ENCODE results near the gene ATXN7.

Gene ATXN7

DNA sequence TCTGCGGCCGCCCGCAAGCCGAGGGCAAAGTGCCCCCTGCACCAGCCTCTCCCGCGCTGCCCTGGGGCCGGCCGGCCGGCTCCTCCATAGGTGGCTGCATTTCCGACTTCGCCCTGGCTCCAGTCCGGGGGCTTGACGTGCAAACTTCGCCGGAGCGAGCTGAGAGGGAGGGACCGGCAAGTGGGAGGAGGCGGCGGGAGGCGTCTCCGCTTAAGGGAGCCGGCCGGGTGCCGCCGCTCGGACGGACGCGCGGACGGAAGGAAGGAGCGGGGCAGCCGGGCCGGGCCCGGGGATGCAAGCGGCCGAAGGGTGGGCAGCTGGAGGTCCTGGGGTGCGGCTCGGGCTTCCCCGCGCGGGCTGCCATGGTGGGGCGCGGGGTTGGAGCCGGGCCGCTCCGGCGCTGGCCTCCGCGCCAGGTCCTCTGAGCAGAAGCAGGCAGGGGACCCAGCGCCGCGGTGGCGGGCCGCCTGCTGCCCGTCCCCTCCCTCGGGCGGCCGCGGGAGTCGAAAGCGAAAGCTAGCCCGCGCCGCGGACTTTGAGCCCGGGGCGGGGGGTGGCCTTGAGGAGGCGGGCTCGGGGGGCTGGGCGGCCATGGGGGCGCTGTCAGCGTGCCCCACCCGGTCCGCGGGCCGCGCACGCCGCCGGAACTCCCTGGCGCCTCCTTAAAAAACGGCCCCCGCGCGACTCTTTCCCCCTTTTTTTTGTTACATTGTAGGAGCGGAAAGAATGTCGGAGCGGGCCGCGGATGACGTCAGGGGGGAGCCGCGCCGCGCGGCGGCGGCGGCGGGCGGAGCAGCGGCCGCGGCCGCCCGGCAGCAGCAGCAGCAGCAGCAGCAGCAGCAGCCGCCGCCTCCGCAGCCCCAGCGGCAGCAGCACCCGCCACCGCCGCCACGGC is 48.5 kb downstream of the ATXN7 start, which contains the start of gene SCAANT1:
SCAANT1 (minus strand) TSS at position 511 of the 895 bp plus-strand sequence.
- Histone ChIP-seq H3K9ac (ENCODE audit: low read length) (peak within 1 kb of the TSS; percentile 75), H3K4me3 (ENCODE audit: low read length) (peak within 1 kb of the TSS; percentile 68), H3K27me3 (ENCODE audit: control insufficient read depth, insufficient read depth, low read length) (no peaks in the 10 kb centered on the region), H3K36me3 (ENCODE audit: control insufficient read depth, insufficient read depth, low read length) (no peaks in the 10 kb centered on the region), H3K9me3 (ENCODE audit: control insufficient read depth, low read length) (no peaks in the 10 kb centered on the region), H3K4me1 (ENCODE audit: control insufficient read depth, insufficient read depth, low read length) (peaks cover 11% of the 10 kb centered on the region)

DNA sequence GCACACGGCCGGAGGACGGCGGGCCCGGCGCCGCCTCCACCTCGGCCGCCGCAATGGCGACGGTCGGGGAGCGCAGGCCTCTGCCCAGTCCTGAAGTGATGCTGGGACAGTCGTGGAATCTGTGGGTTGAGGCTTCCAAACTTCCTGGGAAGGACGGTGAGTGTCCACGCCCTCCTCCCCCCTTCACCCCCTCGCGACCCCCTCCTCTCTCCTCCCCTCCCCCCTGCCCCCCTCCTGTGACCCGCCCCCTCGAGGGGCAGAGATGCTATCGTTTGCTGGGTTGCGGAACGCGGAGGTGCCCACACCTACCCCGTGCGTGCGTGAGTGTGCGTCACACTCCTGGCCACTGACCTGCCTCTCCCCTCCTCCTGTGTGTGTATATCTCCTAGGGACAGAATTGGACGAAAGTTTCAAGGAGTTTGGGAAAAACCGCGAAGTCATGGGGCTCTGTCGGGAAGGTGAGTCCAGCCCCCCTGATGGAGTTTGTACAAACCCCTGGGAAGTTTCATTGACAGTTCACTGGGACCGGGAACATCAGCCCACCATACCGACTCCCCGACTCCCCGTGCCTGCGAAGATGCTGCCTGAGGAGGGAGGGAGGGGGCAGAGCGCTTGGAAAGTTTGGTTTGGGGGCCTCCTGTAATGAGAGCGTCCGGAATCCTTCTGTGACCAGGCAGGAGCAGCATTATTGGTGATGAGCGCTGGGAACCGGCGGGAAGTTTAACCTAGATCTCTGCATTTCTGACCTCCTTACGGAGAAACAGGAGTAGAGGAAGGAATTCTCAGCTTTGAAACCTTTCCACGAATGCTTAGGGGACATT is 49.3 kb downstream of the ATXN7 start:
- H3K4me3 ChIP-seq (ENCODE audit: low read length) = peak overlapping the region; percentile 7
- peaks cover 16% of the 10 kb centered on the region for H3K4me1 ChIP-seq (ENCODE audit: control insufficient read depth, insufficient read depth, low read length)
- H3K9ac ChIP-seq (ENCODE audit: low read length) = peak overlapping the region; percentile 72
- no peaks in the 10 kb centered on the region for H3K36me3 ChIP-seq (ENCODE audit: control insufficient read depth, insufficient read depth, low read length)
- no peaks in the 10 kb centered on the region for H3K9me3 ChIP-seq (ENCODE audit: control insufficient read depth, low read length)
- H3K27me3 ChIP-seq (ENCODE audit: control insufficient read depth, insufficient read depth, low read length) = no peaks in the 10 kb centered on the region

DNA sequence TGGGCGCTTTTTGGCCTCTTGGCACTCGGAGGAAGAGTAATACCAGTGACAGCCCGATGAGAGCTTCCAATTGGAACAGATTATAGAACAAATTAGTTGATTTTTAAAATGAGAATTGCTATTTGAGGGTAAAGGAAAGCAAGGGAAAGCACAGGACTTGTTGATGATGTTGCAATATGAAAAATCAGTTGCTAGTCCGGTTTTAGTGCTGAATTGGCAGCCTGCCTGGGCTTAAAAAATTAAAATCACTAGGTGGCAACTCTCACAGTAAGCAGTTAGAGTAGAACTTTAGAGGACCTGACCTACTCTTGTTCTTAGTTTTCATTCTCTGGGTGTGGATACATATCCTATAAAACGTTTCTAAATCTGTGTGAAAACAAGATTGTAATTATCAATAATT is 50.6 kb downstream of the ATXN7 start:
- no peaks in the 10 kb centered on the region for H3K9me3 ChIP-seq (ENCODE audit: control insufficient read depth, low read length)
- H3K27me3 ChIP-seq (ENCODE audit: control insufficient read depth, insufficient read depth, low read length) = no peaks in the 10 kb centered on the region
- H3K9ac ChIP-seq (ENCODE audit: low read length) = peak overlapping the region; percentile 72
- no peaks in the 10 kb centered on the region for H3K36me3 ChIP-seq (ENCODE audit: control insufficient read depth, insufficient read depth, low read length)
- peaks cover 20% of the 10 kb centered on the region for H3K4me1 ChIP-seq (ENCODE audit: control insufficient read depth, insufficient read depth, low read length)
- no peak overlapping the region for H3K4me3 ChIP-seq (ENCODE audit: low read length)

DNA sequence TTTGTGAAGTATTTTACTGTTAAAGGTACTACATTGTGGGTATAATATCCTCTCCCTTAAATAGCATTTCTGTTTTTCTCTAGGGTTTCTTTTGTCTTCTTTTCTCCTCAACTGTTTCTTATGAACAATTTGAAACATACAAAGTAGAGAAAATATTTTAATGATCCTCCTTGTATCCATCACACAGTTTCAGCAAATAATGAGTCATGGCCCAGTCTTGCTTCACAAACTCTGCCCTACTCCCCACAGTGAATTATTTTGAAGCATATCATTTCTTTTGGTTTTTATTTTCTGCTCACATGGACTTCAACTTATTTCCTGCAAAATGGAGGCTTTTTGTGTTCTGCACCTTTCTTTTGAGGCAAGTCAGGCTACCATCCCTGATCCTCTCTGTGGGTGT is 54.7 kb downstream of the ATXN7 start:
- Histone ChIP-seq H3K4me1 (ENCODE audit: control insufficient read depth, insufficient read depth, low read length) (peaks cover 16% of the 10 kb centered on the region), H3K36me3 (ENCODE audit: control insufficient read depth, insufficient read depth, low read length) (no peaks in the 10 kb centered on the region), H3K27me3 (ENCODE audit: control insufficient read depth, insufficient read depth, low read length) (no peaks in the 10 kb centered on the region), H3K9ac (ENCODE audit: low read length) (no peak overlapping the region), H3K4me3 (ENCODE audit: low read length) (no peak overlapping the region), H3K9me3 (ENCODE audit: control insufficient read depth, low read length) (no peaks in the 10 kb centered on the region)

DNA sequence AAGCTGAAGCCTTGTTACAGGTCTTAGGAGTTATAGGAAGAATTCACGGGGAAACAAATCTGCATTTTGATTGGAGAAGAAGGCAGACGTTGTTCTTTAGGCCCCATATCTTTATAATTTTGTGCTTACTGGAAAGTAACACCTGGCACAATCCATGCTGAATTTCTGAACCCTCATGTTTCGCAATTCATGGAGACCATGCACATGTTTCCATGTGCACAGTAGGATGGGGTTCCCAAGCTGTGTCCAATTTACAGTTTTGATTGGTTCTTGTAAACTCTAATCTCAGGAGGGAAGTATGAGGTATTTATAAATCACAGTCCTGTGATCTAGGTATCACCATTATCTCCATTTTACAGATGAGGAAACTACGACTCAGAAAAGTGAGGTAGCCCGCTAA is 56.3 kb downstream of the ATXN7 start:
- no peaks in the 10 kb centered on the region for H3K9me3 ChIP-seq (ENCODE audit: control insufficient read depth, low read length)
- no peak overlapping the region for H3K9ac ChIP-seq (ENCODE audit: low read length)
- no peak overlapping the region for H3K4me3 ChIP-seq (ENCODE audit: low read length)
- H3K36me3 ChIP-seq (ENCODE audit: control insufficient read depth, insufficient read depth, low read length) = no peaks in the 10 kb centered on the region
- peaks cover 8% of the 10 kb centered on the region for H3K4me1 ChIP-seq (ENCODE audit: control insufficient read depth, insufficient read depth, low read length)
- no peaks in the 10 kb centered on the region for H3K27me3 ChIP-seq (ENCODE audit: control insufficient read depth, insufficient read depth, low read length)

DNA sequence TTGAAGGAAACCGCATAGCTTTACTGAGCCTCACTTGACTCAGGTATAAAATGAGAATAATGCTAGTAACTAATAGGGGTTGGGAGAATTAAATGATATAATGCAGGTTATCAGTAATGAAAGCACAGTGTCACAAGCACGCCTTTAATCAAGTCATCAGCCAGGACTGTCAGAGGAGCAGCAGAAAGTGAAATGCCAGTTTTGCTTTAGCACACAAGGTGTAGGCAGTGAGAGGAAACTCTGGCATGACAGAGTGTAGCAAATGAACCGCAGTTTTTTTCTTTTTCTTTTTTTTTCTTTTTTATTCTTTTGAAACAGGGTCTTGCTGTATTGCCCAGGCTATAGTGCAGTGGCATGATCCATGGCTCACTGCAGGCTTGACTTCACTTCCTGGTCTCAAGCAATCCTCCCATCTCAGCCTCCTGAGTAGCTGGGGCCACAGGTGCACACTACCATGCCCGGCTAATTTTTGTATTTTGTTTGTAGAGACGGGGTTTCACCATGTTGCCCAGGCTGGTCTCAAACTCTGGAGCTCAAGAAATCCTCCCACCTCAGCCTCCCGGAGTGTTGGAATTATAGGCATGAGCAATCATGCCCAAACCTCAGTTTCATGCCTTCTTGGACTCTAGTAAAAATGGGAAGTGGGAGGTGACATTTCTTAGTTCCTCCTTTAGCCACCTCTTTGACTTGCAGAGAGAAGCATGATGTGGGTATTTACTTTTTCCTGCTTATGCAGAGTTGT is 58.2 kb downstream of the ATXN7 start:
- Histone ChIP-seq H3K4me3 (ENCODE audit: low read length) (no peak overlapping the region), H3K36me3 (ENCODE audit: control insufficient read depth, insufficient read depth, low read length) (no peaks in the 10 kb centered on the region), H3K4me1 (ENCODE audit: control insufficient read depth, insufficient read depth, low read length) (peaks cover 8% of the 10 kb centered on the region), H3K9me3 (ENCODE audit: control insufficient read depth, low read length) (no peaks in the 10 kb centered on the region), H3K9ac (ENCODE audit: low read length) (no peak overlapping the region), H3K27me3 (ENCODE audit: control insufficient read depth, insufficient read depth, low read length) (no peaks in the 10 kb centered on the region)

DNA sequence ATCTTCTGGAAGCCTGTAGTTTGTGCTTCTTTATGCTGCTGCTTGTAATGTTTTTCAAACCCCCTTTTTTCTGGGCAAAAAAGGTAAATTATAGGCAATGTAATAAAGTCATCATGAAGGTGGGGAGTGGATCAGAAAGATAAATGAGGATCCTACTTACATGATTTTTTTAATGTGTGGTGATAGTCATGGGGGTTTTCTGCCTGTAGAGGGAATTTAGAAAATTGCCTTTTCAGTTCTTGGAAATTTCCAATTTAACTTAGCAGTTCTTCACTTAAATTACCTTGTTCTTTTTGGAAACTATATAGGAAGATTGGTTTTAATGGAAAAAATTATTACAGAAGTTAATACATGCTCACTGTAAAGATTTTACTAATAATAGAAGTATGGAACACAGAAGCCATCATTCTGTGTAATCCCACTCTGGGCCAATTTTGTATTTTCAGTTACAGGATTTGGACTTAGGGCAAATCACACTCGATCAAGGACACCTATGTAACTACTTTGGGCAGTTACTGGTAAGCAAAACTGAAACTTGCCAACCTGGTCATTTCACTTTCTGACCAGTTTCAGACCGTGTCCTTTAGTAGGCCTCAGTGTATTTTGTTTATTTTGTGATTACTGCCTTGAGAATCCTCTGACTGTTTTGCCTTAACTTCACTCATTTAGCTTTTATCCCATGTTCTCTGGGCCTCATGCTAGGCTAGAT is 59.0 kb downstream of the ATXN7 start:
- Histone ChIP-seq H3K4me3 (ENCODE audit: low read length) (no peak overlapping the region), H3K27me3 (ENCODE audit: control insufficient read depth, insufficient read depth, low read length) (no peaks in the 10 kb centered on the region), H3K9ac (ENCODE audit: low read length) (no peak overlapping the region), H3K4me1 (ENCODE audit: control insufficient read depth, insufficient read depth, low read length) (peaks cover 7% of the 10 kb centered on the region), H3K36me3 (ENCODE audit: control insufficient read depth, insufficient read depth, low read length) (no peaks in the 10 kb centered on the region), H3K9me3 (ENCODE audit: control insufficient read depth, low read length) (no peaks in the 10 kb centered on the region)

DNA sequence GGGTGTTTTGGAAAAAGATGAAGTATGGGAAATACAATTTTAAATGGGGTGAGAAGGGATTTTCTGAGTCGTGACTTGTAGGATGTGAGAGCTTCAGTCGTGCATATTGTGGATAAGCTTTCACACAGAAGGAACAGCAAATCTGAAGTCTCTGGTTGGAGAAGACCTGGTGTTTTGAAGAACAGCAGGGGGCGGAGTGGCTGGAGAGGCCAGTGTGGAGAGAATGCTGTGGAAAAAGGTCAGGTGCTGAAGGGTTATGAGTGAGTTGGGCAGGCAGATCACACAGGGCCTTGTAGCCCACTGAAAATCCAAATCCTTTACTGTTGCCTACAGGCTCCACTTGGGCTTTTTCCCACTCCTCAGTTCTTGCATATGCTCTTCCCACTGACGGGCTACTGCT is 62.6 kb downstream of the ATXN7 start:
- no peaks in the 10 kb centered on the region for H3K27me3 ChIP-seq (ENCODE audit: control insufficient read depth, insufficient read depth, low read length)

DNA sequence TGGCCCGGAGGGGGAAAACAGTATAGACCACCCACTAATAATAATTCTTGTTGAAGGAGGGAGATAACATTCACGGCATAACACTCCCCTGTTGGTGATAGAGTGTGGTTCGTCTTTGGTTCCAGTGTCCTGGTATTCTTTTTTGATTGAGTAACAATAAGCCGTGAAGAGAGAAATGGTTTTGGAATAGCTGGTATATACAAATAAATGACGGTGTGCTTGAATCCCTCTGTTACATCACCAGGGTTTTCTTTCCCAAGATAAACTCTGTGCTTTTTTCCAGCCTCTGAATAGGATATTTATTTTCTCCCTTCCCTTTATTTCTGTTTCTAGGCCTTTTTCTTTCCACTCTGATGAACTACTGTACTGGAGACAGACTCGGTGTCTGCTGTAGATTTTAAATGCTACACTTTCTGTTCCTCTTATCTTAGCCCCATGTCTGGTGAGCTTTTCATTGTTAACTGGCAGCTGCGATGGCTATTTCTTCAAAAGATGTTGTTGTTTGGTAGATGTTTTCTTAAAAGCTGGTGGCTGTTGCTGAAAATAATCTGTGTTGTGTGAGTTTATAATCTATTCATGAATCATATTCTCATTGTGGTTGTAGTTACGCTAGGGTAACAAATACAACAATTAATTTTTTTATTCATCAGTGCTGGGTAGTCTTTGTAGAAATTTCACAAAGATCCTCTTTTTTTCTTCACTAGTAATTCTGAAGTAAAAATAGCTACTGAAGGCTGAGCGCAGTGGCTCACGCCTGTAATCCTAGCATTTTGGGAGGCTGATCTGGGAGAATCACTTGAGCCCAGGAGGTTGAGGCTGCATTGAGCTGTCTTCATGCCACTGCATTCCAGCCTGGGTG is 64.0 kb downstream of the ATXN7 start:
- H3K27me3 ChIP-seq (ENCODE audit: control insufficient read depth, insufficient read depth, low read length) = no peaks in the 10 kb centered on the region
- peaks cover 4% of the 10 kb centered on the region for H3K4me1 ChIP-seq (ENCODE audit: control insufficient read depth, insufficient read depth, low read length)
- H3K36me3 ChIP-seq (ENCODE audit: control insufficient read depth, insufficient read depth, low read length) = no peaks in the 10 kb centered on the region
- no peak overlapping the region for H3K9ac ChIP-seq (ENCODE audit: low read length)
- no peak overlapping the region for H3K4me3 ChIP-seq (ENCODE audit: low read length)
- no peaks in the 10 kb centered on the region for H3K9me3 ChIP-seq (ENCODE audit: control insufficient read depth, low read length)

More for the DNA sequence above, 62.6 kb downstream of the ATXN7 start:
- H3K9ac ChIP-seq (ENCODE audit: low read length) = no peak overlapping the region
- H3K4me1 ChIP-seq (ENCODE audit: control insufficient read depth, insufficient read depth, low read length) = no peaks in the 10 kb centered on the region
- no peaks in the 10 kb centered on the region for H3K36me3 ChIP-seq (ENCODE audit: control insufficient read depth, insufficient read depth, low read length)
- no peaks in the 10 kb centered on the region for H3K9me3 ChIP-seq (ENCODE audit: control insufficient read depth, low read length)
- H3K4me3 ChIP-seq (ENCODE audit: low read length) = no peak overlapping the region

DNA sequence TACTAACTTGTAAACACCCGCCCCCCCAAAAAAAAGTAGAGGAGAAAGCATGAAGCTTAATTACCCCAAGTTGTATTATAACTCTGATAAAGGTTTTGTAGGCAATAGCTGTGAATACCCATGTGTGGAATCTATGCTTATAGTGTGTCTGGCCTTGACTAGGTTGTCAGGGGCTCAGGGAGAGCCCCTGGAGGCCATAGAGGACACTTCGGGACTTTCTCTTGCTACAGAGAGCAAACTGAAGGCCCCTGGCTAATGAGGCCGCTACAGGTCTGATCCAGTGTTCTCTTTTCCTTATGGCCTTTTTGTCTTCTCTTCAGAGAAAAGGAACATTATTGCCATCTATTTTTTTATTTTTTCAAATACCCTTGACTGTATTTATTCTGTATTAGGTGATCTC is 67.6 kb downstream of the ATXN7 start:
- no peaks in the 10 kb centered on the region for H3K9me3 ChIP-seq (ENCODE audit: control insufficient read depth, low read length)
- no peaks in the 10 kb centered on the region for H3K36me3 ChIP-seq (ENCODE audit: control insufficient read depth, insufficient read depth, low read length)
- H3K4me1 ChIP-seq (ENCODE audit: control insufficient read depth, insufficient read depth, low read length) = peaks cover 9% of the 10 kb centered on the region
- H3K9ac ChIP-seq (ENCODE audit: low read length) = no peak overlapping the region
- H3K27me3 ChIP-seq (ENCODE audit: control insufficient read depth, insufficient read depth, low read length) = no peaks in the 10 kb centered on the region
- no peak overlapping the region for H3K4me3 ChIP-seq (ENCODE audit: low read length)
